Ascending aorta (tissue), 2 donors: Measurements from ENCODE around the gene PHTF2. TPM values are rescaled to one million over a fixed set of nuclear protein-coding genes. Genes with fewer than 3 reads are reported as not detected.

Experiments
- DNase-seq, 2 donors: peaks; one replicate each; pipeline ENCODE4 v3.0.0-alpha.2; 2019; ENCODE audit warnings: low spot score in 2 of 2
- H3K27ac ChIP-seq, 2 donors: fragments of 200-600 bp; sonication (generic); one replicate each; pipeline ENCODE4 v1.5.1; 2016 to 2017; ENCODE audit warnings: mild to moderate bottlenecking in 1 of 2
- H3K27me3 ChIP-seq: fragments of 200-600 bp; sonication (generic); one replicate; pipeline ENCODE4 v1.5.1; 2017
- H3K36me3 ChIP-seq, 2 donors: fragments of 200-600 bp; sonication (generic); one replicate each; pipeline ENCODE4 v1.5.1; 2016
- H3K4me1 ChIP-seq, 2 donors: fragments of 200-600 bp; sonication (generic); one replicate each; pipeline ENCODE4 v1.5.1; 2016 to 2017; ENCODE audit warnings: mild to moderate bottlenecking in 1 of 2
- H3K4me3 ChIP-seq, 2 donors: fragments of 200-600 bp; sonication (generic); one replicate each; pipeline ENCODE4 v1.5.1; 2016 to 2017; ENCODE audit warnings: mild to moderate bottlenecking in 1 of 2
- H3K9me3 ChIP-seq, 2 donors: fragments of 200-600 bp; sonication (generic); one replicate each; pipeline ENCODE4 v1.5.1; 2016
- intact Hi-C: fragments of 100-400 bp; cut with DNase I; formaldehyde crosslinking; loops from one replicate; pipeline ENCODE4 v1.15.1; 2023
- total RNA-seq: library from RNA; depleted of rRNA; stranded (reverse); fragments of >200 nt; gene quantifications from one replicate; pipeline ENCODE4 v1.1.0, GENCODE V29; 2016
- TF ChIP-seq, protein P1 (sequence below), 3 experiments: fragments of 200-600 bp in 2 of 3; fragments of 450-650 bp in 1 of 3; sonication (generic) in 2 of 3; IDR thresholded peaks; one replicate each; pipeline ENCODE4 v1.5.1; 2016 to 2019; ENCODE audit warnings: antibody characterized with exemption in 3 of 3, mild to moderate bottlenecking in 1 of 3, moderate library complexity in 1 of 3

PHTF2 gene
- total RNA-seq, 1 donor from 2014 or later, result 10.2 TPM

DNA sequence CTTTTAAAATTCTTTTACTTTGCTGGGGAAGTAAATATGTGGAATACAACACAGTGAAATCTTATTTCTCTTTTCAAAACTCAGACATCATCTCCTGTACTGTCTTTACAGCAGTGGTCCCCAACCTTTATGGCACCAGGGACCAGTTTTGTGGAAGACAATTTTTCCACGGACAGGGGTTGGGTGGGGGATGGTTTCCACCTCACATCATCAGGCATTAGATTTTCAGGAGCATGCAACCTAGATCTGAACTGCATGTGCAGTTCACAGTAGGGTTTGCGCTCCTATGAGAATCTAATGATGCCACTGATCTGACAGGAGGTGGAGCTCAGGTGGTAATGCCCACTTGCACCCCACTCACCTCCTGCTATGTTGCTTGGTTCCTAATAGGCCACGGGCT, 12.6 kb upstream of the PHTF2 start:
- Histone ChIP-seq H3K9me3 (no peaks in the 10 kb centered on the region), H3K27ac (no peak overlapping the region), H3K27me3 (no peaks in the 10 kb centered on the region), H3K36me3 (peaks cover 0 to 4% of the 10 kb centered on the region in 2 donors), H3K4me3 (no peak overlapping the region), H3K4me1 (no peaks in the 10 kb centered on the region)
- TF ChIP-seq, protein P1, sequence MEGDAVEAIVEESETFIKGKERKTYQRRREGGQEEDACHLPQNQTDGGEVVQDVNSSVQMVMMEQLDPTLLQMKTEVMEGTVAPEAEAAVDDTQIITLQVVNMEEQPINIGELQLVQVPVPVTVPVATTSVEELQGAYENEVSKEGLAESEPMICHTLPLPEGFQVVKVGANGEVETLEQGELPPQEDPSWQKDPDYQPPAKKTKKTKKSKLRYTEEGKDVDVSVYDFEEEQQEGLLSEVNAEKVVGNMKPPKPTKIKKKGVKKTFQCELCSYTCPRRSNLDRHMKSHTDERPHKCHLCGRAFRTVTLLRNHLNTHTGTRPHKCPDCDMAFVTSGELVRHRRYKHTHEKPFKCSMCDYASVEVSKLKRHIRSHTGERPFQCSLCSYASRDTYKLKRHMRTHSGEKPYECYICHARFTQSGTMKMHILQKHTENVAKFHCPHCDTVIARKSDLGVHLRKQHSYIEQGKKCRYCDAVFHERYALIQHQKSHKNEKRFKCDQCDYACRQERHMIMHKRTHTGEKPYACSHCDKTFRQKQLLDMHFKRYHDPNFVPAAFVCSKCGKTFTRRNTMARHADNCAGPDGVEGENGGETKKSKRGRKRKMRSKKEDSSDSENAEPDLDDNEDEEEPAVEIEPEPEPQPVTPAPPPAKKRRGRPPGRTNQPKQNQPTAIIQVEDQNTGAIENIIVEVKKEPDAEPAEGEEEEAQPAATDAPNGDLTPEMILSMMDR (IDR thresholded peaks at IDR 0.05), result no peak
- no peak for DNase-seq
- intact Hi-C loops, result no loop called here

DNA sequence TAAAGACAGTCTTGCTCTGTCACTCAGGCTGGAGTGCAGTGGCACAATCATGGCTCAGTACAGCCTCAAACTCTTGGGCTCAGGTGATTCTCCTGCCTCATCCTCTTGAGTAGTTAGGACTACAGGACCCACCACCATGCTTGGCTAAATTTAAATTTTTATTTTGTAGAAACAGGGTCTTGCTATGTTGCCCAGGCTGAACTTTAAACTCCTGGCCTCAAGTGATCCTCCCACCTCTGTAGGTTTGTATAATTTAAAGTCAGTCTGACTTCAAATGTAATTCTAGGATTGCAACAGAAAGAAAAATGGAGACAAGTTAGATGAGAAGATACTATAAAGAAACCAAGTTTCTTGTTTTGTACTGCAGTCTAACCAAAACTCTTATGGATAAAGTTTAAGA, 11.8 kb upstream of the PHTF2 start:
- intact Hi-C loops, result no loop called here
- H3K27ac ChIP-seq, result no peak overlapping the region
- H3K4me3 ChIP-seq, result no peak overlapping the region
- DNase-seq, result no peak
- TF ChIP-seq, protein P1 (IDR thresholded peaks at IDR 0.05), result no peak
- H3K27me3 ChIP-seq, result no peaks in the 10 kb centered on the region
- peaks cover 0 to 4% of the 10 kb centered on the region in 2 donors for H3K36me3 ChIP-seq
- H3K4me1 ChIP-seq, result no peaks in the 10 kb centered on the region
- H3K9me3 ChIP-seq, result no peaks in the 10 kb centered on the region

DNA sequence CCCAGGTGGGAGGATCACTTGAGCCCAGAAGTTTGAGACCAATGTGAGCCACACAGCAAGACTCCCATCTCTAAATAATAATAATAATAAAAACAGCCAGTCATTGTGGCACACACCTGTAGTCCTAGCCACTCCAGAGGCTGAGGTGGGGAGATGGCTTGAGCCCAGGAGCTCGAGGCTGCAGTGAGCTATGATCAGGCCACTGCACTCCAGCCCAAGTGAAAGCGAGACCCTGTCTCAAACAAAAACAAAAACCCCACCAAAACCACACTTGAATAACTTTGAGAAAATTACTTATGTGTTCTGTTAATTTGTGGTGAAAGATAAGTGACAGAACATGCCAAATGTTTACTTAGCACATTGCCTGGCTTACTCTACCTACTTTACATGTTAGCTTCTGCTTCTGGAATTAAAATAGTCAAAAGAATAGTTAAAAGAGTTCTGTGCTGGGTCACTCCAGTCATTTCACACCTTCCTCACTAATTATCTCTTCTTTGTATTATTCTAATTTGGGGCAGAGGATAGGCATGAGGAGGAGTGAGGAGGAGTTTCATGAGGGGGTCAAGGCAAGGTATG, 10.2 kb upstream of the PHTF2 start:
- TF ChIP-seq, protein P1 (IDR thresholded peaks at IDR 0.05), result no peak
- Histone ChIP-seq H3K36me3 (peaks cover 0 to 4% of the 10 kb centered on the region in 2 donors), H3K27me3 (no peaks in the 10 kb centered on the region), H3K4me1 (no peaks in the 10 kb centered on the region), H3K4me3 (no peak overlapping the region), H3K27ac (no peak overlapping the region), H3K9me3 (no peaks in the 10 kb centered on the region)
- intact Hi-C loops, result no loop called here
- DNase-seq, result no peak

DNA sequence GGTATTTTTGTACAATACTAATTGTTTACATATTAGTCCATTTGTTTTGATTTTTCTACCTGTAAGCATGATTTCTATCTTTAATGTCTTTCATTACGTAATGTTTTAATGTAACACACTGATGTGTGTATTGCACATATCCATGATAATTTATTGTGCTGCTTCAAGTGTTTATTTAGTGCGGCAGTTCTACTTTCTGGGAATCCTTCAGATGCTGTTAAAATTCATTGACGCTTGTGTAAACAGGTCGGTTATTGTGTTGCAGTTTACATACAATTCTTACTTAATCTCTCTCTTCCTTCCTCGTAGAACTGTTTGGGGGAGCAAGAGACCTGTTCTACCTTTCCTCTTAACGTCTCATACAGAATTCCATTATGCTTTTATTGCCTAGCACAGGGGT, 7.2 kb upstream of the PHTF2 start:
- no peak for DNase-seq
- no peak overlapping the region for H3K4me3 ChIP-seq
- peaks cover 0 to under 1% of the 10 kb centered on the region in 2 donors for H3K4me1 ChIP-seq
- intact Hi-C loops, result no loop called here
- H3K27me3 ChIP-seq, result no peaks in the 10 kb centered on the region
- TF ChIP-seq, protein P1 (IDR thresholded peaks at IDR 0.05), result no peak
- H3K9me3 ChIP-seq, result no peaks in the 10 kb centered on the region
- H3K27ac ChIP-seq, result no peak overlapping the region
- peaks cover 0 to 4% of the 10 kb centered on the region in 2 donors for H3K36me3 ChIP-seq

DNA sequence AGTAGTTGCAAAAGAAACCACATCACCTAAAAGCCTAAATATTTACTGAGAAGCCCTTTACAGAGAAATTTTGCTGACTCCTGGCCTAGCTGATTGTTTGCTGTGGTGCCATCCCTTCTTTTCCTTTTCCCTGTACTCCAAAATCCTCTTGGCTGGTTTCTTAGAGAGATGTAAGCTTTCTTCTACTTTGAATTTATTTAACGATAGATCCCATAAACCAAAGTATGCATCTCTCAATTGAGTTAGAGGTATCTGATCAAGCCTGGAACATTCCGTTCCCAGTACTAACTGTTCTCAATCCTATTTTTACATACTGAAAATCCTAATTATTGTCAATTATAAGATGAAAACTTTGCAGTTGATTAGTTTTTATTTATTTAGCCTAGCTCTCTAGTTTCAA, 6.6 kb upstream of the PHTF2 start:
- TF ChIP-seq, protein P1 (IDR thresholded peaks at IDR 0.05), result no peak
- intact Hi-C loops, result no loop called here
- H3K9me3 ChIP-seq, result no peaks in the 10 kb centered on the region
- no peaks in the 10 kb centered on the region for H3K27me3 ChIP-seq
- no peak overlapping the region for H3K4me3 ChIP-seq
- H3K4me1 ChIP-seq, result peaks cover 4% of the 10 kb centered on the region in 2 donors
- no peak overlapping the region for H3K27ac ChIP-seq
- no peak for DNase-seq
- peaks cover 0 to 4% of the 10 kb centered on the region in 2 donors for H3K36me3 ChIP-seq

DNA sequence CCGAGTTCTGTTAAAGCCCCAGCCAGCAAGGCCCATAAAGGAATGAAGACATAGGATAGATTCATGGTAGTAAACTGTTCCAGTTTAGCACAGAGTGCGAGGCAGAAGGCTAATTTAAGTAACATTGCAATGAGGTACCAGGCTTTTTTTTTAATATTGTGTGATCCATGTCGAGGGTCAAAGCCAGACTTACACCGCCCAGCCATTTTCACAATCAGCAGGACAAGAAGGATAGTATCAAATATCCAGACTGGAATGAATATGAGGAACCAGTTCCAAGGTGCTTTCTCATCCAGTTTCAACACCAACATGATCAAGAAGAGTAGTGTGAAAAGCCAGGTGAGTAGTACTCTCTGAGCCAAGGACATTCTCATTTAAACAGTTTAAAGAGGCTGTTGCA, 4.6 kb upstream of the PHTF2 start:
- Histone ChIP-seq H3K36me3 (peaks cover 0 to 4% of the 10 kb centered on the region in 2 donors), H3K4me3 (no peak overlapping the region), H3K27me3 (no peaks in the 10 kb centered on the region), H3K9me3 (no peaks in the 10 kb centered on the region), H3K4me1 (peaks cover 4 to 8% of the 10 kb centered on the region in 2 donors), H3K27ac (no peak overlapping the region)
- intact Hi-C loops, result no loop called here
- TF ChIP-seq, protein P1 (IDR thresholded peaks at IDR 0.05), result no peak
- no peak for DNase-seq
